ENCODE results near the gene MAP3K10.
A peak's percentile ranks its signal among the peaks of the same experiment; 100 is the strongest.

Gene MAP3K10

GRCh38 chr19:40234429-40235237 is 43.4 kb downstream of the MAP3K10 start:
- DNase-seq: no peak

- DNase-seq: no peak
These were observed 44.2 kb downstream of the MAP3K10 start for GRCh38 chr19:40235238-40236025.

GRCh38 chr19:40236026-40236355 is 44.8 kb downstream of the MAP3K10 start:
- no peak for DNase-seq

GRCh38 chr19:40236366-40236765 is 45.1 kb downstream of the MAP3K10 start:
- DNase-seq: no peak

GRCh38 chr19:40237791-40238190 is 46.6 kb downstream of the MAP3K10 start:
- DNase-seq: no peak

- DNase-seq: no peak
These were observed 47.5 kb downstream of the MAP3K10 start for GRCh38 chr19:40238775-40239174.

GRCh38 chr19:40239415-40240226 is 48.4 kb downstream of the MAP3K10 start:
- no peak for DNase-seq

- no peak for DNase-seq
These were observed 49.1 kb downstream of the MAP3K10 start for GRCh38 chr19:40240332-40240731.

- DNase-seq: no peak
These were observed 50.0 kb downstream of the MAP3K10 start for GRCh38 chr19:40241125-40241808.

GRCh38 chr19:40241809-40242384 is 50.7 kb downstream of the MAP3K10 start:
- no peak for DNase-seq

GRCh38 chr19:40242480-40242879 is 51.3 kb downstream of the MAP3K10 start:
- DNase-seq: no peak

- no peak for DNase-seq
These were observed 52.0 kb downstream of the MAP3K10 start for GRCh38 chr19:40243181-40243580.

GRCh38 chr19:40244579-40245317 is 53.5 kb downstream of the MAP3K10 start:
- peak; percentile 7 for DNase-seq

GRCh38 chr19:40245506-40246128 is 54.4 kb downstream of the MAP3K10 start:
- no peak for DNase-seq

- DNase-seq: no peak
These were observed 55.3 kb downstream of the MAP3K10 start for GRCh38 chr19:40246292-40247073.

- DNase-seq: no peak
These were observed 56.0 kb downstream of the MAP3K10 start for GRCh38 chr19:40247178-40247577.

- DNase-seq: no peak
These were observed 56.6 kb downstream of the MAP3K10 start for GRCh38 chr19:40247735-40248262.

GRCh38 chr19:40249201-40249600 is 58.0 kb downstream of the MAP3K10 start:
- DNase-seq: no peak

GRCh38 chr19:40249781-40250180 is 58.6 kb downstream of the MAP3K10 start:
- no peak for DNase-seq

- DNase-seq: no peak
These were observed 60.0 kb downstream of the MAP3K10 start for GRCh38 chr19:40251244-40251643.
